Measurements from ENCODE around the gene NFILZ. TPM values are rescaled to one million over a fixed set of nuclear protein-coding genes. Genes with fewer than 3 reads are reported as not detected.

NFILZ gene
- total RNA-seq, 4 donors from 2014 or later = not detected

GRCh38 chr19:8648240-8648639, 17.8 kb downstream of the NFILZ start:
- H3K4me3 ChIP-seq = no peak overlapping the region
- DNase-seq = no peak
- no peaks in the 10 kb centered on the region for H3K36me3 ChIP-seq
- H3K4me1 ChIP-seq = no peaks in the 10 kb centered on the region
- H3K9me3 ChIP-seq = no peaks in the 10 kb centered on the region
- no peaks in the 10 kb centered on the region for H3K27me3 ChIP-seq
- H3K27ac ChIP-seq = no peak overlapping the region
- no peak for TF ChIP-seq CTCF (IDR thresholded peaks at IDR 0.05)
- TF ChIP-seq POLR2A (IDR thresholded peaks at IDR 0.05) = no peak

- H3K27ac ChIP-seq = no peak overlapping the region
- peaks cover 0 to 8% (median 2%) of the 10 kb centered on the region in 4 donors for H3K4me1 ChIP-seq
- TF ChIP-seq POLR2A (IDR thresholded peaks at IDR 0.05) = no peak
- TF ChIP-seq CTCF (IDR thresholded peaks at IDR 0.05) = peak; percentile 78 to 99 (median 88)
- no peaks in the 10 kb centered on the region for H3K36me3 ChIP-seq
- no peaks in the 10 kb centered on the region for H3K27me3 ChIP-seq
- peak in 2 of 3 donors; percentile 71 to 82 for DNase-seq
- no peaks in the 10 kb centered on the region for H3K9me3 ChIP-seq
- H3K4me3 ChIP-seq = peak overlapping the region in 1 of 4 donors; percentile 31
Measured at GRCh38 chr19:8654591-8655339, 24.3 kb downstream of the NFILZ start.

GRCh38 chr19:8655340-8655709, 24.9 kb downstream of the NFILZ start:
- TF ChIP-seq CTCF (IDR thresholded peaks at IDR 0.05) = no peak
- no peak for TF ChIP-seq POLR2A (IDR thresholded peaks at IDR 0.05)
- DNase-seq = no peak
- Histone ChIP-seq H3K36me3 (no peaks in the 10 kb centered on the region), H3K9me3 (no peaks in the 10 kb centered on the region), H3K27ac (no peak overlapping the region), H3K4me1 (peaks cover 0 to 8% (median 2%) of the 10 kb centered on the region in 4 donors), H3K27me3 (no peaks in the 10 kb centered on the region), H3K4me3 (no peak overlapping the region)

GRCh38 chr19:8657869-8658268, 27.4 kb downstream of the NFILZ start:
- Histone ChIP-seq H3K4me1 (peaks cover 0 to 8% (median 2%) of the 10 kb centered on the region in 4 donors), H3K4me3 (no peak overlapping the region), H3K27ac (no peak overlapping the region), H3K27me3 (no peaks in the 10 kb centered on the region), H3K36me3 (no peaks in the 10 kb centered on the region), H3K9me3 (no peaks in the 10 kb centered on the region)
- TF ChIP-seq POLR2A (IDR thresholded peaks at IDR 0.05) (no peak), CTCF (IDR thresholded peaks at IDR 0.05) (no peak)
- no peak for DNase-seq

- Histone ChIP-seq H3K9me3 (no peaks in the 10 kb centered on the region), H3K36me3 (no peaks in the 10 kb centered on the region), H3K27me3 (no peaks in the 10 kb centered on the region), H3K27ac (no peak overlapping the region), H3K4me1 (peaks cover 0 to 5% (median 2%) of the 10 kb centered on the region in 4 donors), H3K4me3 (no peak overlapping the region)
- TF ChIP-seq CTCF (IDR thresholded peaks at IDR 0.05) = no peak
- TF ChIP-seq POLR2A (IDR thresholded peaks at IDR 0.05) = no peak
- no peak for DNase-seq
Measured at GRCh38 chr19:8659905-8660304, 29.5 kb downstream of the NFILZ start.
